GM19351 (cell line): ENCODE measurements around the gene AGPAT2.
"Not testable (repeated sequence)": the region's sequence is repeated elsewhere in the genome, so short reads cannot be mapped to it uniquely, and the experiment has no call there.

Experiments used
- ATAC-seq: cut with Tn5 transposase; IDR thresholded peaks from one replicate; pipeline ENCODE4 v1.9.1; 2021; ENCODE audit warnings: mild to moderate bottlenecking, moderate library complexity; ENCODE audit not compliant: unreplicated experiment

AGPAT2 gene

GRCh38 chr9:136720898-136721338 lies 33.7 kb upstream of the AGPAT2 start:
- ATAC-seq = no peak

- ATAC-seq = no peak
Observed at GRCh38 chr9:136720251-136720897, 33.1 kb upstream of the AGPAT2 start.

GRCh38 chr9:136719195-136719880 lies 32.1 kb upstream of the AGPAT2 start:
- ATAC-seq = no peak

- ATAC-seq = no peak
Observed at GRCh38 chr9:136718345-136719194, 31.3 kb upstream of the AGPAT2 start.

GRCh38 chr9:136717399-136717798 lies 30.1 kb upstream of the AGPAT2 start:
- ATAC-seq = no peak

GRCh38 chr9:136714893-136715274 lies 27.6 kb upstream of the AGPAT2 start:
- ATAC-seq = no peak

- ATAC-seq = no peak
Observed at GRCh38 chr9:136714096-136714892, 27.0 kb upstream of the AGPAT2 start.

GRCh38 chr9:136713550-136713949 lies 26.3 kb upstream of the AGPAT2 start:
- ATAC-seq = no peak

GRCh38 chr9:136712690-136713544 lies 25.7 kb upstream of the AGPAT2 start:
- ATAC-seq = no peak

- ATAC-seq = no peak
Observed at GRCh38 chr9:136711751-136712689, 24.8 kb upstream of the AGPAT2 start, which contains the start of gene DIPK1B. DIPK1B (plus strand) TSS chr9:136712572; CDS start chr9:136712666, 94 bp downstream.

- not testable (repeated sequence) for ATAC-seq
Observed at GRCh38 chr9:136711219-136711648, 24.0 kb upstream of the AGPAT2 start.

GRCh38 chr9:136710543-136710942 lies 23.3 kb upstream of the AGPAT2 start:
- ATAC-seq = no peak

GRCh38 chr9:136709454-136710109 lies 22.3 kb upstream of the AGPAT2 start:
- no peak for ATAC-seq

GRCh38 chr9:136707849-136708517 lies 20.7 kb upstream of the AGPAT2 start:
- ATAC-seq = no peak

- ATAC-seq = no peak
Observed at GRCh38 chr9:136707011-136707410, 19.8 kb upstream of the AGPAT2 start.

GRCh38 chr9:136705564-136705963 lies 18.3 kb upstream of the AGPAT2 start:
- ATAC-seq = no peak

- not testable (repeated sequence) for ATAC-seq
Observed at GRCh38 chr9:136704741-136705140, 17.5 kb upstream of the AGPAT2 start.
